Measurements from ENCODE around the gene TK2. TPM values are rescaled to one million over a fixed set of nuclear protein-coding genes. Genes with fewer than 3 reads are reported as not detected.

TK2 gene
- total and polyA plus RNA-seq, 4 donors = 10.5 to 31.9 (median 21.0) TPM

GRCh38 chr16:66475232-66475631 lies 74.7 kb downstream of the TK2 start:
- no peak overlapping the region for H3K4me3 ChIP-seq (ENCODE audit: low read depth in 1 of 3, low read length in 3 of 3)
- no peak overlapping the region for H3K27ac ChIP-seq (ENCODE audit: low read depth in 1 of 2, low read length in 2 of 2)
- no peak overlapping the region for H3K9ac ChIP-seq (ENCODE audit: low read depth in 1 of 2, low read length in 2 of 2)
- no peaks in the 10 kb centered on the region for H3K36me3 ChIP-seq (ENCODE audit: control insufficient read depth in 4 of 4, insufficient read depth in 3 of 4, low read depth in 1 of 4, low read length in 3 of 4)
- no peaks in the 10 kb centered on the region for H3K9me3 ChIP-seq (ENCODE audit: control insufficient read depth in 4 of 4, low read length in 3 of 4)
- H3K27me3 ChIP-seq (ENCODE audit: control insufficient read depth in 4 of 4, insufficient read depth in 4 of 4, low read length in 3 of 4) = peaks cover 0 to 3% (median 0%) of the 10 kb centered on the region in 4 donors
- H3K4me1 ChIP-seq (ENCODE audit: control insufficient read depth in 4 of 4, insufficient read depth in 4 of 4, low read length in 3 of 4) = peaks cover 0 to 5% (median under 1%) of the 10 kb centered on the region in 4 donors
- no peak for DNase-seq (ENCODE audit: low spot score)
- 85% methylated on average over 2 of the region's 2 CpGs for WGBS
- TF ChIP-seq NR2F2 (IDR thresholded peaks at IDR 0.05) (no peak), RXRA (IDR thresholded peaks at IDR 0.05) (no peak), ZBTB33 (IDR thresholded peaks at IDR 0.05) (no peak), HNF4A (conservative IDR thresholded peaks at IDR 0.05) (no peak), YY1 (IDR thresholded peaks at IDR 0.05) (no peak), HNF4G (IDR thresholded peaks at IDR 0.05) (no peak), SP1 (IDR thresholded peaks at IDR 0.05) (no peak), EGR1 (IDR thresholded peaks at IDR 0.05; ENCODE audit: low read depth in 2 of 2) (no peak), RAD21 (IDR thresholded peaks at IDR 0.05) (no peak), JUND (IDR thresholded peaks at IDR 0.05) (no peak), TAF1 (conservative IDR thresholded peaks at IDR 0.05) (no peak), FOXA2 (IDR thresholded peaks at IDR 0.05) (no peak), FOXA1 (IDR thresholded peaks at IDR 0.05) (no peak), CTCF (IDR thresholded peaks at IDR 0.05; ENCODE audit: low read depth, low read length, missing input control) (no peak)
- TF ChIP-seq, protein P1, sequence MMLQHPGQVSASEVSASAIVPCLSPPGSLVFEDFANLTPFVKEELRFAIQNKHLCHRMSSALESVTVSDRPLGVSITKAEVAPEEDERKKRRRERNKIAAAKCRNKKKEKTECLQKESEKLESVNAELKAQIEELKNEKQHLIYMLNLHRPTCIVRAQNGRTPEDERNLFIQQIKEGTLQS (IDR thresholded peaks at IDR 0.05) = no peak
- TF ChIP-seq, protein P2, sequence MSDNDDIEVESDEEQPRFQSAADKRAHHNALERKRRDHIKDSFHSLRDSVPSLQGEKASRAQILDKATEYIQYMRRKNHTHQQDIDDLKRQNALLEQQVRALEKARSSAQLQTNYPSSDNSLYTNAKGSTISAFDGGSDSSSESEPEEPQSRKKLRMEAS (IDR thresholded peaks at IDR 0.05) = no peak

GRCh38 chr16:66474750-66475199 lies 75.1 kb downstream of the TK2 start:
- no peaks in the 10 kb centered on the region for H3K9me3 ChIP-seq (ENCODE audit: control insufficient read depth in 4 of 4, low read length in 3 of 4)
- H3K4me3 ChIP-seq (ENCODE audit: low read depth in 1 of 3, low read length in 3 of 3) = no peak overlapping the region
- H3K27ac ChIP-seq (ENCODE audit: low read depth in 1 of 2, low read length in 2 of 2) = no peak overlapping the region
- TF ChIP-seq ZBTB33 (IDR thresholded peaks at IDR 0.05) (no peak), RXRA (IDR thresholded peaks at IDR 0.05) (no peak)
- H3K27me3 ChIP-seq (ENCODE audit: control insufficient read depth in 4 of 4, insufficient read depth in 4 of 4, low read length in 3 of 4) = peaks cover 0 to 3% (median 0%) of the 10 kb centered on the region in 4 donors
- H3K36me3 ChIP-seq (ENCODE audit: control insufficient read depth in 4 of 4, insufficient read depth in 3 of 4, low read depth in 1 of 4, low read length in 3 of 4) = no peaks in the 10 kb centered on the region
- H3K9ac ChIP-seq (ENCODE audit: low read depth in 1 of 2, low read length in 2 of 2) = no peak overlapping the region
- no peak for DNase-seq (ENCODE audit: low spot score)
- H3K4me1 ChIP-seq (ENCODE audit: control insufficient read depth in 4 of 4, insufficient read depth in 4 of 4, low read length in 3 of 4) = peaks cover 0 to 5% (median under 1%) of the 10 kb centered on the region in 4 donors
- 45% methylated on average over 4 of the region's 4 CpGs for WGBS

Data from liver (tissue), 9 donors.